Measurements from ENCODE around the gene SIM1. TPM values are rescaled to one million over a fixed set of nuclear protein-coding genes. Genes with fewer than 3 reads are reported as not detected.

SIM1 gene
- total RNA-seq, 1 experiment from 2014 or later = 0.17 TPM

- ChIA-PET POLR2A (ENCODE audit: low non-redundant PET) (no interaction called here), CTCF (no interaction called here)
- TF ChIP-seq EZH2 (IDR thresholded peaks at IDR 0.05; ENCODE audit: borderline replicate concordance, low read depth, low read length, poor library complexity, severe bottlenecking) = no peak
- TF ChIP-seq, protein P1, sequence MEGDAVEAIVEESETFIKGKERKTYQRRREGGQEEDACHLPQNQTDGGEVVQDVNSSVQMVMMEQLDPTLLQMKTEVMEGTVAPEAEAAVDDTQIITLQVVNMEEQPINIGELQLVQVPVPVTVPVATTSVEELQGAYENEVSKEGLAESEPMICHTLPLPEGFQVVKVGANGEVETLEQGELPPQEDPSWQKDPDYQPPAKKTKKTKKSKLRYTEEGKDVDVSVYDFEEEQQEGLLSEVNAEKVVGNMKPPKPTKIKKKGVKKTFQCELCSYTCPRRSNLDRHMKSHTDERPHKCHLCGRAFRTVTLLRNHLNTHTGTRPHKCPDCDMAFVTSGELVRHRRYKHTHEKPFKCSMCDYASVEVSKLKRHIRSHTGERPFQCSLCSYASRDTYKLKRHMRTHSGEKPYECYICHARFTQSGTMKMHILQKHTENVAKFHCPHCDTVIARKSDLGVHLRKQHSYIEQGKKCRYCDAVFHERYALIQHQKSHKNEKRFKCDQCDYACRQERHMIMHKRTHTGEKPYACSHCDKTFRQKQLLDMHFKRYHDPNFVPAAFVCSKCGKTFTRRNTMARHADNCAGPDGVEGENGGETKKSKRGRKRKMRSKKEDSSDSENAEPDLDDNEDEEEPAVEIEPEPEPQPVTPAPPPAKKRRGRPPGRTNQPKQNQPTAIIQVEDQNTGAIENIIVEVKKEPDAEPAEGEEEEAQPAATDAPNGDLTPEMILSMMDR (conservative IDR thresholded peaks at IDR 0.05; ENCODE audit: low read depth, low read length) = no peak
- Histone ChIP-seq H3K36me3 (ENCODE audit: insufficient read depth, low read length, poor library complexity, severe bottlenecking) (no peaks in the 10 kb centered on the region), H3K4me3 (ENCODE audit: low read depth, low read length, poor library complexity, severe bottlenecking) (no peak overlapping the region), H3K27ac (ENCODE audit: low read depth, low read length, poor library complexity, severe bottlenecking) (no peak overlapping the region), H3K9me3 (ENCODE audit: low read depth, low read length, poor library complexity, severe bottlenecking) (no peaks in the 10 kb centered on the region), H3K27me3 (replicated peaks; ENCODE audit: insufficient read depth, low read depth, low read length, poor library complexity) (no peaks in the 10 kb centered on the region), H3K4me1 (ENCODE audit: insufficient read depth, low read length, poor library complexity, severe bottlenecking) (no peaks in the 10 kb centered on the region)
- no TSS peak for BruUV-seq (replicated peaks)
- no peak for DNase-seq (ENCODE audit: low spot score)
- intact Hi-C loops (cut with micrococcal nuclease; ENCODE audit: unreplicated experiment) = loop anchor here (2.0 to 5.0 kb wide), 2 partner anchors 299 to 473 kb away; no protein-coding TSS in a partner anchor
Measured at GRCh38 chr6:100475554-100476320, 11.0 kb upstream of the SIM1 start.

GRCh38 chr6:100473182-100473581 lies 8.5 kb upstream of the SIM1 start:
- no TSS peak for BruUV-seq (replicated peaks)
- TF ChIP-seq, protein P1 (conservative IDR thresholded peaks at IDR 0.05; ENCODE audit: low read depth, low read length) = no peak
- no peak overlapping the region for H3K27ac ChIP-seq (ENCODE audit: low read depth, low read length, poor library complexity, severe bottlenecking)
- ChIA-PET POLR2A (ENCODE audit: low non-redundant PET) (no interaction called here), CTCF (no interaction called here)
- no peaks in the 10 kb centered on the region for H3K9me3 ChIP-seq (ENCODE audit: low read depth, low read length, poor library complexity, severe bottlenecking)
- H3K36me3 ChIP-seq (ENCODE audit: insufficient read depth, low read length, poor library complexity, severe bottlenecking) = no peaks in the 10 kb centered on the region
- intact Hi-C loops (cut with micrococcal nuclease; ENCODE audit: unreplicated experiment) = no loop called here
- DNase-seq (ENCODE audit: low spot score) = no peak
- no peaks in the 10 kb centered on the region for H3K27me3 ChIP-seq (replicated peaks; ENCODE audit: insufficient read depth, low read depth, low read length, poor library complexity)
- H3K4me1 ChIP-seq (ENCODE audit: insufficient read depth, low read length, poor library complexity, severe bottlenecking) = no peaks in the 10 kb centered on the region
- H3K4me3 ChIP-seq (ENCODE audit: low read depth, low read length, poor library complexity, severe bottlenecking) = no peak overlapping the region

- no TSS peak for BruUV-seq (replicated peaks)
- Histone ChIP-seq H3K36me3 (ENCODE audit: insufficient read depth, low read length, poor library complexity, severe bottlenecking) (no peaks in the 10 kb centered on the region), H3K27me3 (replicated peaks; ENCODE audit: insufficient read depth, low read depth, low read length, poor library complexity) (no peaks in the 10 kb centered on the region), H3K9me3 (ENCODE audit: low read depth, low read length, poor library complexity, severe bottlenecking) (no peaks in the 10 kb centered on the region), H3K4me3 (ENCODE audit: low read depth, low read length, poor library complexity, severe bottlenecking) (no peak overlapping the region), H3K27ac (ENCODE audit: low read depth, low read length, poor library complexity, severe bottlenecking) (no peak overlapping the region), H3K4me1 (ENCODE audit: insufficient read depth, low read length, poor library complexity, severe bottlenecking) (no peaks in the 10 kb centered on the region)
- DNase-seq (ENCODE audit: low spot score) = no peak
- ChIA-PET POLR2A (ENCODE audit: low non-redundant PET) (no interaction called here), CTCF (no interaction called here)
- intact Hi-C loops (cut with micrococcal nuclease; ENCODE audit: unreplicated experiment) = no loop called here
- TF ChIP-seq, protein P1 (conservative IDR thresholded peaks at IDR 0.05; ENCODE audit: low read depth, low read length) = no peak
- TF ChIP-seq EZH2 (IDR thresholded peaks at IDR 0.05; ENCODE audit: borderline replicate concordance, low read depth, low read length, poor library complexity, severe bottlenecking) = no peak
Measured at GRCh38 chr6:100472674-100473073, 8.0 kb upstream of the SIM1 start.

Data from A673 (cell line).